T-helper 1 cell treated with Interleukin-12 subunit alpha and Interleukin-12 subunit beta and Interleukin-4 antibody, amounts not matched to agents 30 μg/mL and 1 μg/mL, for 36 hours (primary cell): ENCODE results near the gene UGT2A2.

Experiments used
- H3K27ac Mint-ChIP-seq: one replicate; pipeline ENCODE4 v1.8.0; 2021; ENCODE audit warnings: mild to moderate bottlenecking, mixed read lengths
- H3K27me3 Mint-ChIP-seq: one replicate; pipeline ENCODE4 v1.8.0; 2021; ENCODE audit warnings: low read depth, mixed read lengths
- H3K36me3 Mint-ChIP-seq: one replicate; pipeline ENCODE4 v1.8.0; 2021; ENCODE audit warnings: low read depth, mixed read lengths
- H3K4me1 Mint-ChIP-seq: one replicate; pipeline ENCODE4 v1.8.0; 2021; ENCODE audit warnings: low read depth, mixed read lengths
- H3K4me3 Mint-ChIP-seq: one replicate; pipeline ENCODE4 v1.8.0; 2021; ENCODE audit warnings: mild to moderate bottlenecking, moderate library complexity, mixed read lengths
- H3K9me3 Mint-ChIP-seq: one replicate; pipeline ENCODE4 v1.8.0; 2021; ENCODE audit warnings: mixed read lengths

UGT2A2 gene

DNA sequence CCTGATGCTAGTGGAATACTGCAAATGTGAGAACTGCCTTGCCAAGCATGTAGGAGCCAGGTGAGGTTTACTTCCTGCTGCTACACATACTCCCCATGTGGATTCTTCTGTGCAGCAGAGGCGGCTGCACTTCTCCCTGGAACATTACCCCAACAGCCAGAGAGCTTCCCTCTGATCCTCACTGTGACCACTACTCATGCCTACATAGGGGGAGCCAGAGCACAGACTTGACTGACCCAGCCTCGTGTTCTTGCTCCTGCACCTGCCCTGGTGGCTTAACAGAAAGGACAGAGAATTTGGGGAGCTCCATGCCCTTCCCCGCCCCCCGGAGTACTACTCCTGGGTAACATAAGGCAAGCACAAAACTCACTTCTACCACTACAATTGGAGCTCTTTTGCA, 38.4 kb downstream of the UGT2A2 start:
- no peaks in the 10 kb centered on the region for H3K4me1 Mint-ChIP-seq
- H3K36me3 Mint-ChIP-seq: no peaks in the 10 kb centered on the region
- H3K9me3 Mint-ChIP-seq: no peaks in the 10 kb centered on the region
- H3K4me3 Mint-ChIP-seq: no peak overlapping the region
- no peak overlapping the region for H3K27ac Mint-ChIP-seq
- no peaks in the 10 kb centered on the region for H3K27me3 Mint-ChIP-seq

DNA sequence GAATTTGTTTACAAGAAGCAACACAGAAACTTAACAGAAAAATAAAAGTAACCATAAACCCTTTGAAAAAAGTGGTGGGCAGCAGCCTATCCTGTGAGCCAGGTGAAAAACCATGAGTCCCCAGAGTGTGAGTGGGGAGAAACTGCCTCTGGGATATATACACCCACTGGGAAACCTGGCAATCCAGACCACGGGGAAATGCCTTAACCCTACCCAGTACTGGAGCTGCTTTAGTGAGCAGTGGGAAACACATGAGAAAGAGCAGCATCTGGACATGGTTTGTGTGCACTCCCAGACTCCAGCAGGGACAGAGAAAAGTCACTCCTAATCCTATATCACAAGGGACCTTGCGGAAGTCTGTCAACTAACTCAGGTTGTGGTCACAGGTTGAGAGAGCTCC, 39.4 kb downstream of the UGT2A2 start:
- Mint-ChIP-seq H3K9me3 (no peaks in the 10 kb centered on the region), H3K4me3 (no peak overlapping the region), H3K27me3 (no peaks in the 10 kb centered on the region), H3K27ac (no peak overlapping the region), H3K36me3 (no peaks in the 10 kb centered on the region), H3K4me1 (no peaks in the 10 kb centered on the region)

DNA sequence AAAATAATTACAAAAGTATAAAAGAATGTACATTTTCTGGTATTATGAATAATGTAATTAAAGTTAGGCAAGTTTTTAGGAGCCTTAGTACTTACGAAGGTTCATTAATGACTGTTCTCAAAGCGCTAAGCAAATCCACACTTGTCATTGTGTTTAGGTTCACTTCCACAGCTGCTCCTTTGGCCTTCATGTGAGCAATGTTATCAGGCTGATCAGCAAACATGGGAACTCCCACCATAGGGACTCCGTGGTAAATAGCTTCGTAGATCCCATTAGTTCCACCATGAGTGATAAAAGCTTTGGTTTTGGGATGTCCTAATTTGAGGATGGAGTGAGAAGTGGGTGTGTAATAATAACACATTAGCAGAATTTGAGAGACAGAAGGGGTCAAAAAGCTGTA, 45.1 kb downstream of the UGT2A2 start:
- Mint-ChIP-seq H3K4me1 (no peaks in the 10 kb centered on the region), H3K27me3 (no peaks in the 10 kb centered on the region), H3K4me3 (no peak overlapping the region), H3K36me3 (no peaks in the 10 kb centered on the region), H3K9me3 (no peaks in the 10 kb centered on the region), H3K27ac (no peak overlapping the region)

DNA sequence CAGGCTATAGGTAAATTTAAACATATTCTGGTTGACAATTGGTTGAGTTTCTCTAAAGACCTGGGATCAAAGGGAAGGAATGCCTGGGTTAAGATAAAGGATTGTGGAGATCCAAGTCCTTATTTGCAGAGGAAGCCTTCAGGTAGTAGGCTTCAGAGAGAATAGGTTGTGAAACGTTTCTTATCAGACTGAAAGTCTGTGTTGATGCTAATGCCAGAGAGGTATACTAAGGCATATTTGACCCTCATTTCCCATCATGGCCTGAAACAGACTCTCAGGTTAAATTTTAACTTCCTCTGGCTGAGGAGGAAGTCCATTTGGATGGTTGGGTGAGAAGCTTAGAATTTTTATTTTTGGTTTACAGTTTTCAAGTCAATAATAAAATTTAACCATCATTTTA, 48.1 kb downstream of the UGT2A2 start:
- Mint-ChIP-seq H3K36me3 (no peaks in the 10 kb centered on the region), H3K4me3 (no peak overlapping the region), H3K9me3 (no peaks in the 10 kb centered on the region), H3K27me3 (no peaks in the 10 kb centered on the region), H3K27ac (no peak overlapping the region), H3K4me1 (no peaks in the 10 kb centered on the region)

DNA sequence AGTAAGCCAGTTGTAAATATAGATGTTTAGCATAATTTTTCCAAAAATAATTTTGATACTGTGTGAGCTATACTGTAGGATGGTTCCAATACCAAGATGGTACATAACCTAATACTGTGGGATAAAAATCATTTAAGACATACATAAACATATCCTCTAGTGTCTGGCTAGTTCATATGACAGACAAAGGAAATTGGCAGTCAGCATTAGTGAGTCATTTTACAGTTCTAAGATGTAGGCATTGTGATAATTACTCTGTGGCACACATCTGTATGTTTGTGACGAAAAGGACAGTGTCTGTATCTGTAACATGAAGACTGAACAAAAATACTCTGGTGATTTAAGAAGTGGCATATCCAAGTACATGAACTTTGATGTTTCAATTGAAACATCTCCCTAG, 49.6 kb downstream of the UGT2A2 start:
- H3K36me3 Mint-ChIP-seq: no peaks in the 10 kb centered on the region

DNA sequence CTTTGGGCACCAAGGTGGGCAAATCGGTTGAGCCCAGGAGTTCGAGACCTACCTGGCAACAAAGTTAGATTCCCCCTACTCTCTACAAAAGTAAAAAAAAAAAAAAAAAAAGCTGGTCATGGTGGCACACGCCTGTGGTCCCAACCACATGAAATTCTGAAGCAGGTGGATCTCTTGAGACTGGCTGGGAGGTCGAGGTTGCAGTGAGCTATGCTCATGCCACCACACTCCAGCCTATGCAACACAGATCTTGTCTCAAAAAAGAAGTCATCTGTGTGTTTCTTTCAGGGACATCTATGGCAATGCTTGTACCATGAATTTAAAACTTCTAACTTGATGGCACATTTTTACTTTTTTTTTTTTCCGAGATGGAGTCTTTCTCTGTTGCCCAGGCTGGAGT, 55.3 kb downstream of the UGT2A2 start:
- no peak overlapping the region for H3K27ac Mint-ChIP-seq
- no peaks in the 10 kb centered on the region for H3K9me3 Mint-ChIP-seq
- peaks cover 4% of the 10 kb centered on the region for H3K27me3 Mint-ChIP-seq
- no peaks in the 10 kb centered on the region for H3K4me1 Mint-ChIP-seq
- no peak overlapping the region for H3K4me3 Mint-ChIP-seq
- H3K36me3 Mint-ChIP-seq: no peaks in the 10 kb centered on the region

More for the DNA sequence above, 49.6 kb downstream of the UGT2A2 start:
- Mint-ChIP-seq H3K9me3 (no peaks in the 10 kb centered on the region), H3K27me3 (peaks cover 4% of the 10 kb centered on the region), H3K27ac (no peak overlapping the region), H3K4me1 (no peaks in the 10 kb centered on the region), H3K4me3 (no peak overlapping the region)

DNA sequence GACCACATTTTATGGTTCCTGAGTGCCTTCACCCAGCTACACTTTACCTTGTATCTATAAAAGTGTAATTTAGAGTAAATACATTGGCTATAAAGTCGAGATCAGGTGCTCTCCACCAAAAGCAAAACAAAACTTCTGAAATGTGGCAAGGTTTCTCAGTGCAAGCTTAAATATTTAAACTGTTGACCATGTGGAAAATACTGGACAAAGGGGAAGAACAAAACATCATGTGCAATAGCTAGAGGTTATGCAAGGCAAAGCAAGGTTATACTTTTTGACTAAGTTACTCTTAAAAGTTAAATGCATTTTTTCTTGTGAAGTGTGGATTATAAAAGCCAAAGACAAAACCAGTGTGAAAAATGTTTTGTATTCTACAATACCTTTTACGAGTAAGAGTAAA, 55.9 kb downstream of the UGT2A2 start:
- no peak overlapping the region for H3K27ac Mint-ChIP-seq
- H3K9me3 Mint-ChIP-seq: no peaks in the 10 kb centered on the region
- peaks cover 4% of the 10 kb centered on the region for H3K27me3 Mint-ChIP-seq
- no peaks in the 10 kb centered on the region for H3K36me3 Mint-ChIP-seq
- H3K4me3 Mint-ChIP-seq: no peak overlapping the region
- H3K4me1 Mint-ChIP-seq: no peaks in the 10 kb centered on the region

DNA sequence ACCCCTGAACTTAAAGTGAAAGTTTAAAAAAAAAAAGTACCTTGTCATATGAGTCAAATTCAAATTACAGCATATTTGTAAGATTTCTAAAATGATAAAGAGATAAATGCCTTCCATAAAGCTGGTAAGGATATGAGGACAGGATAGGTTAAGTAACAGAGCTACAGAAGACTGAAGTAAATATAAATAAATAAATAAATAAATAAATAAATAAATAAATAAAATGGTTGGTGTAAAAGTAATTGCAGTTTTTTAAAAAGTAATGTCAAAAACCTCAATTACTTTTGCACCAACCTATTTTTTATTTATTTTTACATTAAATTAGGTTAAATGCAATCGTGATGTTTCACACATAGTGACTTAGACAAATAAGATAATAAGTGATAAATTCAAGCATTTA, 62.2 kb downstream of the UGT2A2 start:
- Mint-ChIP-seq H3K4me1 (no peaks in the 10 kb centered on the region), H3K27me3 (no peaks in the 10 kb centered on the region), H3K27ac (no peak overlapping the region)

DNA sequence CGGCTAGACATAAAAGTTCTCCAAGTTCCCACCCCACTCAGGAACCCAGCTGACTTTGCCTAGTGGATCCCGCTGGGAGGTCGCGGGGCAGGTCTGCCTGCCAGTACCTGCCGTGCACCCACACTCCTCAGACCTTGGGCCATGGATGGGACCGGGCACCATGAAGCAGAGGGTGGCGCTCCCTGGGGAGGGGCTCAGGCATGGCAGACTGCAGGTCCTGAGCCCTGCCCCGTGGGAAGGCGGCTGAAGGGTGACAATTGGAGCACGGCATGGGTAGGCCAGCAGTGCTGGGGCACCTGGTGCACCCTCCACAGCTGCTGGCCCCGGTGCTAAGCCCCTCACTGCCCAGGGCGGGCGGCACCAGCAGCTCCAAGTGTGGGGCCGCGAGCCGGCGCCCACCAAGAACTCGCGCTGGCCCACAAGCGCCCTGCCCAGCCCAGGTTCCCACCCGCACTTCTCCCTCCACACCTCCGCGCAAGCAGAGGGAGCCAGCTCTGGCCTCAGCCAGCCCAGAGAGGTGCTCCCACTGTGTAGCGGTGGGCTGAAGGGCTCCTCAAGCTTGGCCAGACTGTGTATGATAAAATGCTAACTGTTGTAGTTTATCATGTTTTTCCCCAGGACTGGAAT, 63.1 kb downstream of the UGT2A2 start:
- Mint-ChIP-seq H3K27me3 (no peaks in the 10 kb centered on the region), H3K36me3 (no peaks in the 10 kb centered on the region), H3K4me3 (no peak overlapping the region), H3K9me3 (no peaks in the 10 kb centered on the region), H3K4me1 (no peaks in the 10 kb centered on the region), H3K27ac (no peak overlapping the region)

More for the DNA sequence above, 62.2 kb downstream of the UGT2A2 start:
- Mint-ChIP-seq H3K36me3 (no peaks in the 10 kb centered on the region), H3K9me3 (no peaks in the 10 kb centered on the region), H3K4me3 (no peak overlapping the region)

DNA sequence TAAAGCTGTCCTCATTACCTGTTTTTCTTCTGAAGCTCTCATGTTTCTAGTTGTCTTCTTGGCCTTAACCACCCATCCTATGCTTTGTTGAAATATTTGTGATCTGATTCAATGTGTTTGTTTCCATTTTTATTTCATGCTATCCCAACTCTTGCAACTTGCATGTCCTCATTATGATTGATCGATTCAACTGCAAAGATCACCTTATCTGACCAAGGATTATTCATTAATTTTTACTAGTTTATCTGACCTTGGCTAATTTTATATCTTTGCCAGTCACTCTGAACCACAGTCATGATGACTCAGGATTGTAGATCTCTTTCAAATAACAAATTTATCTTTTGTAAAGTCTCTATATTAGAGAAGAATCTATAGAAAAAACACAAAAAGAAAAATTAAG, 70.7 kb downstream of the UGT2A2 start:
- H3K4me1 Mint-ChIP-seq: no peaks in the 10 kb centered on the region
- H3K9me3 Mint-ChIP-seq: no peaks in the 10 kb centered on the region
- no peaks in the 10 kb centered on the region for H3K36me3 Mint-ChIP-seq
- no peak overlapping the region for H3K4me3 Mint-ChIP-seq
- H3K27ac Mint-ChIP-seq: no peak overlapping the region
- H3K27me3 Mint-ChIP-seq: no peaks in the 10 kb centered on the region

DNA sequence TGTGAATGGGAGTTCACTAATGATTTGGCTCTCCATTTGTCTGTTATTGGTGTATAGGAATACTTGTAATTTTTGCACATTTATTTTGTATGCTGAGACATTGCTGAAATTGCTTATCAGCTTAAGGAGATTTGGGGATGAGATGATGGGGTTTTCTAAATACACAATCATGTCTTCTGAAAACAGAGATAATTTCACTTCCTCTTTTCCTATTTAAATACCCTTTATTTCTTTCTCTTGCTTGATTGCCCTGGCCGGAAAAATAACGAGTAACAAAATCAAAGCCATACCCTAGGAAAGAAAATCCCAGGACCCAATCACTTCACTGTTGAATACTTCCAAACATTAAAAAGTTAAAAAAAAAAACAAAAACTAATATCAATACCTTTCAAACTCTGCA, 76.0 kb downstream of the UGT2A2 start:
- Mint-ChIP-seq H3K4me3 (no peak overlapping the region), H3K9me3 (no peaks in the 10 kb centered on the region), H3K27me3 (no peaks in the 10 kb centered on the region), H3K27ac (no peak overlapping the region), H3K36me3 (no peaks in the 10 kb centered on the region), H3K4me1 (no peaks in the 10 kb centered on the region)

DNA sequence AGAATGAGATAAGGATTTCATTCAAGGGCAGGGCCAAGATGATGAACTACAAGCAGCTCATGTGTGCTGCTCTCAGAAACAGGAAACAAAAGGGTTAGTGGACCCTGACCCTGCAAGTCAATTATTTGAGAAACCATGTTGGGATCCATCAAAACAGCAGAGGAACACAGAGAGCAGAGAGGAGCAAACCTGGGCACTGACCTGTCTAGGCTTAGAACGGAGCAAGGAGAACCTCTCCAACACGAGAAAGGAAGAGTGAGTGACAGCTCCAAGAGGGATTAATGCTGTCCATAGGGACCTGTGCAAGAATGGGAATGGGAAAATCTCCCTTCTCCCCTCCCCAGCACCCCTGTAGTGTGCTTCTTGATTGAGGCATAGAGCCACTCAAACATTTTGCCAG, 89.8 kb downstream of the UGT2A2 start:
- Mint-ChIP-seq H3K9me3 (no peaks in the 10 kb centered on the region), H3K36me3 (no peaks in the 10 kb centered on the region), H3K27me3 (no peaks in the 10 kb centered on the region), H3K4me3 (no peak overlapping the region), H3K4me1 (no peaks in the 10 kb centered on the region), H3K27ac (no peak overlapping the region)

DNA sequence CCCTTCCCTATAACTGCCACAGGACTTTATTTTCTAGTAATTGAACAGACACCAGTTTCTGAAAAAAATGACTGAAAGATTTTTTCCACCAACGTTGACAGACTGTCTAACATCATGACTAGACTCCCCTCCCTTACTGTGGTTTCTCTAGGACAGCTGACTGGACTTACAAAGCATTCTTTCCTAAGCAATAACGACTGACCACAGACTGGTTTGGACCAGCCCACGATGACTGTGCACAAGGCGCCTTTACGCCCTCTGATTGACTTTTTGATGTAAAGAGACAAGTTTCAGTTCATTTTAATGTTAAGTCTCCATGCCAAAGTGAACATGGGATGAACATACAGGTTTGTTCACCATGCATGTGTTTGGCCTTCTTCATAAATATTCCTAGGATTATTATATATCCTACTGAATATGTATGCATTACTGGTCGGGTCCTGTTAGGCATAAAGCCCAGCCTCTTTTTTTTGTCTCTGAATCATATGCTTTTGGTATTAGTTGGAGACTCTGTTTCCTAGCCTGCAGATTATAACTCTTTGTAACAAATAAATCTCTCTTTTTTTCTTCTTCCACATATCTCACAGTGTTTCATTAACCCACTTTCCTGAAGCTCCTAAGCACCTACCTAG, 93.2 kb downstream of the UGT2A2 start:
- Mint-ChIP-seq H3K4me3 (no peak overlapping the region), H3K36me3 (no peaks in the 10 kb centered on the region), H3K4me1 (no peaks in the 10 kb centered on the region), H3K9me3 (no peaks in the 10 kb centered on the region), H3K27ac (no peak overlapping the region), H3K27me3 (no peaks in the 10 kb centered on the region)
